GM19395 (cell line): ENCODE results near the gene ZNF423.
"Not testable (repeated sequence)": the region's sequence is repeated elsewhere in the genome, so short reads cannot be mapped to it uniquely, and the experiment has no call there.

Experiments used
- ATAC-seq: cut with Tn5 transposase; IDR thresholded peaks from one replicate; pipeline ENCODE4 v1.9.1; 2021; ENCODE audit warnings: mild to moderate bottlenecking, moderate library complexity; ENCODE audit not compliant: unreplicated experiment

Gene ZNF423

DNA sequence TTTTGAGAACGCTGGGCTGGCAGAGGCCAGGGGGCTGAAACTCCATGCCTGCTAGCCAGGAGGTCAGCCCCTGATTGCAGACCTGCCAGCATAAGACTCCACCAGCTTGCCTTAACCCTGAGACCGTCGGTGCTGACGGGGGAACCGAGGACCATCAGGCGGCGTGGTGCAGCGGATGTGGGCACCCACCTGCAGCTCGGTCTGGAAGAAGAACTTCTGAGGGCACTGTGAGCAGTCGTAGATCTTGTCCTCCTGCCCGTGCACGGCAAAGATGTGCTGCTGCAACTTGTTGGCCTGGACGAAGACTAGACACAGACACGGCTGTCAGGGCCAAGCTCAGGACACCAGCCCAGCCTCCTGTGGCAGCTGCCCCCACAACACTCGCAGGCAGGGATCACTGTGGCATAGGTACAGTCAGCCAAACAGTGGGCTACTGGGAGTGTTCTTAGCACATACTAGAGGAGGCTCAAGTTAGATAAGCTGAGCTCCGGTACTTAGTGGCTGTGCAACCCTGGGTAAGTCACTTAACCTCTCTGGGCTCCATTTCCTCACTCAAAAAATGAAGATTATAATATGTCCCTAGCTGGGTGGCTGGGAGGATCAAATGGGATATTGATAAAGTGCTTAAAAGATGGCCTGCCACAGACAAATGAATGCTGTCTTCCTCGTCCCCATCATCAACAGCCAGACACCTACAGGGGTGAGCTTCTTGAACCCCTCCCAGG, 332.3 kb downstream of the ZNF423 start:
- no peak for ATAC-seq

GRCh38 chr16:49521734-49522325, 334.1 kb downstream of the ZNF423 start:
- ATAC-seq: no peak

DNA sequence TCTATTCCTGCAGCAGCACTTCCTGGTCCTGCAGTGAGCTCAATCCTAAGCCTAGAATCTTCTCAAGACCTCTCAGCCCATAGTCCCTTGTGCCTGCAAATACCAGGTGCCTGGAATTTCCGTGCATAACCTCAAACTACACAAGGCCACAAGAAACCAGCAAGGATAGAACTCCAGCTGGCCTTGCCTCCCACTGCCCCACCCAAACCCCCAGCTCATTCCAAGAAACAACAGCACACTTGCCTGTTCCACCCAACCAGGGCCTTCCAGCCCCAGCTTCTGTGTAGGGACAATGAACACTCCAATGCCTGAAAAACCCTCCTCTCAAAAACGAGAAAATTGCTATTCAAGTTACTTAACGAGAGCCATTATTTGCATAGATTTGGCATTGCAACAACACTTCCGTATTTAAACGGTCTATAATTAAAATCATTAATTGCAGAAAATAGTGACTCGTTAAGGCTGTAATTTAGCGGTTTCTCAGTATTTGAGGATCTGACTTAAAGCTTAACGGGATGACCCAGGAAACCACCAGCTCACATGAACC, 335.3 kb downstream of the ZNF423 start:
- ATAC-seq: no peak

DNA sequence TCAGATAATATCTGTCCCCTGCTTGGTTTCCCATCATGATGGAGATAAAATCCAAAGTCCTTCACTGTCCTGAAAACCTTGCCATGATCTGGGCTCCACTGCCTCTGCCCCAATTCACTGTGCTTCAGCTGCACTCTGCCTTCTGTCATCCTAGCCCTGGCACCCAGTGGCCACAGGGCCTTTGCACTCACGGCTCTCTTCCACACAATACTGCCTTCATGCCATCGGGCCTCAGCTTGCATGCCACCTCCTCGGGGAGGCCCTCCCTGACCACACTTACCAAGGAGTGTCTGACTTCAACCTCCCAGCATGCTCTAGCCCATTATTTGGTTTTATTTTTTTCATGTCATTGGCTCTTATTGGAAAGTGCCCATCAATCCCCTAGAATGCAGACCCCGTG, 336.2 kb downstream of the ZNF423 start:
- ATAC-seq: no peak

DNA sequence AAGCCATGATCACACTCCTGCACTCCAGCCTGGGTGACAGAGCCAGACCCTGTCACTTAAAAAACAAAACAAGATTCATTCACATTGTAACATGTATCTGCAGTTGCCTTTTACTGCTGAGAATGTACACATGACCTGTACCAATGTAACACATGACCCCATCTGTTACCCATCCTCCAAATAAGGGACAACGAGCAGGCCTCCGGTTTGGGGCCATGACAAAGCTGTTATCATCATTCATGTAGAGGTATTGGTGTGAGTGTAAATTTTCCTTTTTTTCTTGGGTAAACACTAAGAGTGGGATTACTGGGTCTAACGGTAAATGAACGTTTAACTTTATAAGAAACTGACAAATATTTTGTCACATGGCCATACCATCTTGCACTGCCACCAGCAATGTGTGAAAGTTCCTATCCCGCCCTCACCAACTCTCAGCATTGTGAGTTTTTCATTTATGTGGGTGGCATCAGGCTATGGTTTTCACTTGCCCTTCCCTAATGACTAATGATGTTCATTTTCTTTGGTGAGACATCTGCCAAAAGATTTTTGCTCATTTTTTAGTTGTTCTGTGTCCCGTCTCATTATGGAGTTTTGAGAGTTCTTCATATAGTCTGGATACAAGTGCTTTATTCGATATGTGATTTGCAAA, 336.8 kb downstream of the ZNF423 start:
- no peak for ATAC-seq

DNA sequence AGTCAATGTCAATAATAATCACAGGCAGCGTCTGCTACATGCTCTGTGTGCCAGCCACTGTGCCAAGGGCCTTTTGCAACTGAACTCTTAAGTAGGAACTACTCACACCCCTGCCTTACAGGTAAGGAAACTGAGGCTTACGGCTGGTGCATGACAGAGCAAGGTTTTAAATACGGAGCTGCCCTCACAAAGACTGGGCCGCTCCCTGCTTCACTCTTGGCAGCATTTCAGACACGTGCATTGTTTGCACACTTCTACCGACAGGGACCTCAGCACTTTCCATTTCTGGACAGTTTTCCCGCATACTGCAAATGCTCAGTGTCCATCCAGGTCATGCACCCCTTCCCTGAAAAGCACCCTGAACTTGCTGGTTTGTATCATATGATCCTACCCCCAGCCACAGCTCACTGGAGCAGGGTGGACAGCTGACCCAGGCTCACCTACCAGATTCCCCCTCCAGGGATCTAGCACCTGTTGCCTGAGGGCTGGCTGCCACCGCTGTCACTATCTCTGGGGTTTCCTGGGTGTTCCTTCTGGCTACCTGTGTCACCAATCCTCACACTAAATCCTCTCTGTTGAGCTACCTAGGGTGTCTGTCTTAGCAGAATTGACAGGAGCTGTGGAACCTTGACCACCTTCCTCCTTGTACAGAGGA, 339.4 kb downstream of the ZNF423 start:
- ATAC-seq: no peak

GRCh38 chr16:49515861-49516260, 340.1 kb downstream of the ZNF423 start:
- no peak for ATAC-seq

DNA sequence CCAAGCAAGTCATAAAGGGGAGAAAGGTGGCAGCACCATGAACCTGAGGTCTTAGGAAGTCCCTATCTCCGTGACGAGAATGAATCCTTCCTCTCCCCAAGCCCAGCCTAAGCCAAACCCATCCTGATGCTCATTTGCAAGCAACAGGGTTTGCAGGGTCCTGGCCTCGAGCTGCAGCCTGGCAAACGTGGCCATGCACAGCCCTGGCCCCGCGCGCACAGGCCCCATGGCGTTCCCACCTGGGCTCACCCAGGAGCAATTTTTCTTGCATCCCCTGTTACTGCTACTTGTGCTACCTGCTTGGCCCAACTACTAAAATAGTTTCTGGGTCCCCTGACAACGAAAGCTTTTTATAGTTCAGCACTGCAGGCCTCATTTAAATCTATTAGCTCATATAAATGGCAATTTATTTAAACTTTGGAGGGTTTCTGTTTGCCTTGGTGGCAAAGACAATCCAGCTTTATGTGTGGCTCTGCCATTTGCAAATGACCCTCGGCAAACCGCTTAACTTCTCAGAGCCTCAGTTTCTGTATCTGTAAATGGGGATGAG, 340.8 kb downstream of the ZNF423 start:
- ATAC-seq: no peak

DNA sequence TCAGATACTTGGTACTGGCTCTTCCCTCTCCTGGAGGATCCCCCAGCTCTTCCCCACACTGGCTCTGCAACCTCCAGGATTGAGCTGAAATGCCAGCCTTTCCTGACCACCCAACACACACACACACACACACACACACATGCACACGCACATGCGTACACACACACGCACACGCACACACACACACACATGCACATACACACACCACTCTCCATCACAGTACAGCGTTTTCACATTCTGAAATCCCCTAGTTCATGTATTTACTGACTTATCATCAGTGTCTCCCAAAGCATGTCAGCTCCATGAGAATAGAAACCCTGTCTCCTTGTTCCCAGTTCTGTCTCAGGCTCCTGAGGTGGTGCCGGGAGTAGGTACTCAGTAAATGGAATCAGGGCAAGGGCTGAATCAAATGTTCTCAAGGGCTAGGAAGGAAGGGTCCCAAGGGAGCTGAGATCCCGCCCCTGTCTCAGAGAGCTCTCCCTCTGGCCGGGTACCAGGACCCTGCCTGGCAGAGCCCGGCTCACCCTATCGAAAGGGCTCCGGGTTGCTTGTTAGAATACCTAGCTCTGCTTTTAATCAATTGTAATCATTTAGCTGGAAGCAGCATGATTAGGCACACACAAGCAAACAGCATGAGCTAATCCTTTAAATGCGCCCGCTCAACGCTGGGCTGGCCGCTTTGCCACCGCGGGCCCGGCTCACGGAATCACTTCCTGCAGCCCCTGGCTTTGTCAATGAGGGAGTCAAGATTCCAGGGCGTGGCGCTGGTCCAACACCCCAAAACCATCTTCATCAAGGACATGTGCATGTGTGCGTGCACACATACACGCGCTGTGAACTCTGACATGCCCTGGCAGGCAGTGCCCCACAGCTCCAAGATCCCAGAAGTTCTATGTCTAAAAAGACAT, 341.6 kb downstream of the ZNF423 start:
- ATAC-seq: no peak

DNA sequence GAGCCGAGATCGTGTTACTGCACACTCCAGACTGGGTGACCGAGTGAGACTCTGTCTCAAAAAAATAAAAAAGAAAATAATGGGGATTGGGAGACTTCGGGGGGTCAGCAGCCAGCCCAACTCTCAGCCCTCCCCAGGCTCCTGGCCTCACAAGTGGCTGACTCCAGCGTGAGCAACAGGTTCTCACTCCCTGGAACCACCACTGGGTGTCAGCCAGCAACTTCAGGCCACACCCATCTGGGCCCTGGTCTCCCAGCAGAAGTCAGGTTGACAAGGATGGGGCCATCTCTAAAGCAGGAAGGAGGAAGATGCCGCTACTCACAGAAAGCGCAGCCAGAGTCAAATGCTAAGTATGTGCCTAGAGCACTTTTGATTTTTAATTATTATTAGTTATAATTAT, 342.9 kb downstream of the ZNF423 start:
- ATAC-seq: no peak

GRCh38 chr16:49510654-49511305, 345.1 kb downstream of the ZNF423 start:
- ATAC-seq: no peak

DNA sequence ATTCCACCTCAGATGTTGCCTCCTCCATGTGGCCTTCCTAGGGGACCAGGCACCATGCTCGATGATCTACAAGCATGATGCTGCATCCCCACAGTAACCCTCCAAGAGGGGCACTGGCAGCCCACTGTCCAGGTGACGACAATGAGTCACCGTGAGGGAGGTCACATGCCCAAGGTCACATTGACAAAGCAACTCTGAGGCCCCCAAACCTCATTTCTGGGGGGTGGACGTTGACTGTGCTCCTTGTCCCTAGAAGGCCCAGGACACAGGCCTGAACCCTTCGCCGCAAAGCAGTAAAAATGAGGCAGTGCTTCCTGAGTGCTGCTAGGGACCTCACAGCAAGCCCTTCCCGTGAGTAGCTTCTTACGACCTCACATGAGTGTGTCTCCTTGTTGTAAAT, 345.8 kb downstream of the ZNF423 start:
- no peak for ATAC-seq

- ATAC-seq: not testable (repeated sequence)
These were observed 349.6 kb downstream of the ZNF423 start for GRCh38 chr16:49506058-49507013.

GRCh38 chr16:49505556-49505955, 350.4 kb downstream of the ZNF423 start:
- ATAC-seq: no peak

DNA sequence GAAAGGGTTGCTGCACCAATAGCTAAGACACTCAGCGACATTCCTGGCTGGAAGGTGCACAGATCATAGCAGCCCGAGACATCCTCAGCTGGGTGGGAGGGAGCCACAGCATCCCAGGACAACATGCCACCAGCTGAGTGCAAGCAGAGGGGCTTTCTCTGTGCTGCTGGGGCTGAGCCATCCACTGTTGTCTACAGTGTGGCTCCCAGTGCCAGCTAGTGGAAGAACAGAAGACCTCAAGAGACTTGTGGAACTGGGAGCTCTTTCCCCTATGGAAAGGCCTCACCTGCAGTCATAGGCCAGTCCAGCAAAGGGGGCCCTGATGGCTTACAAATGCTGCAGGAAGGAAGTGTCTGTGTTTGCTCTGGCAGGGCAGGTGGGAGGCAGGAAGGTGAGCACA, 351.3 kb downstream of the ZNF423 start:
- ATAC-seq: no peak

- no peak for ATAC-seq
These were observed 351.9 kb downstream of the ZNF423 start for GRCh38 chr16:49504023-49504364.

- ATAC-seq: peak; percentile 89
These were observed 352.5 kb downstream of the ZNF423 start for GRCh38 chr16:49503256-49504022.
